HEK293 (cell line): ENCODE measurements around the gene NECAB2.

Source experiments
- CTCF ChIP-seq: fragments of 450-650 bp; formaldehyde crosslinking; IDR thresholded peaks from 2 replicates; pipeline ENCODE4 v1.5.1; 2016; ENCODE audit warnings: missing biosample characterization, missing genetic modification characterization
- REPIN1 ChIP-seq: fragments of 450-650 bp; formaldehyde crosslinking; IDR thresholded peaks from 2 replicates; pipeline ENCODE4 v1.5.1; 2017; ENCODE audit warnings: missing biosample characterization, missing genetic modification characterization, low read depth
- ZNF155 ChIP-seq: fragments of 450-650 bp; formaldehyde crosslinking; IDR thresholded peaks from 2 replicates; pipeline ENCODE4 v1.5.1; 2016; ENCODE audit warnings: missing biosample characterization, missing genetic modification characterization
- ZNF184 ChIP-seq: fragments of 450-650 bp; IDR thresholded peaks from 2 replicates; pipeline ENCODE4 v1.5.1; 2018; ENCODE audit warnings: missing biosample characterization, mild to moderate bottlenecking, missing genetic modification characterization
- ZNF211 ChIP-seq: fragments of 450-650 bp; formaldehyde crosslinking; IDR thresholded peaks from 2 replicates; pipeline ENCODE4 v1.5.1; 2016; ENCODE audit warnings: low read depth, missing biosample characterization, missing genetic modification characterization
- ZNF274 ChIP-seq, 2 experiments: fragments of 200-500 bp in 1 of 2; fragments of 450-650 bp in 1 of 2; sonication (Bioruptor generic) in 1 of 2; formaldehyde crosslinking in 1 of 2; IDR thresholded peaks; 2 replicates each; pipeline versions ENCODE4 v1.5.1 to v1.6.1; 2014 to 2016; ENCODE audit warnings: borderline replicate concordance in 1 of 2, inconsistent platforms in 1 of 2, low read length in 1 of 2, missing biosample characterization in 1 of 2, missing genetic modification characterization in 1 of 2
- ZNF544 ChIP-seq: fragments of 450-650 bp; formaldehyde crosslinking; IDR thresholded peaks from 2 replicates; pipeline ENCODE4 v1.5.0; 2017; ENCODE audit warnings: missing biosample characterization, missing genetic modification characterization
- ZNF549 ChIP-seq: fragments of 450-650 bp; IDR thresholded peaks from 2 replicates; pipeline ENCODE4 v1.5.1; 2018; ENCODE audit warnings: missing biosample characterization, missing genetic modification characterization, mild to moderate bottlenecking, inconsistent platforms, moderate library complexity
- ZNF580 ChIP-seq: fragments of 450-650 bp; formaldehyde crosslinking; IDR thresholded peaks from 2 replicates; pipeline ENCODE4 v1.5.1; 2016; ENCODE audit warnings: missing biosample characterization, missing genetic modification characterization
- ZNF585B ChIP-seq: fragments of 450-650 bp; formaldehyde crosslinking; IDR thresholded peaks from 2 replicates; pipeline ENCODE4 v1.5.1; 2016; ENCODE audit warnings: missing biosample characterization, missing genetic modification characterization
- ZNF777 ChIP-seq: fragments of 450-650 bp; formaldehyde crosslinking; IDR thresholded peaks from 2 replicates; pipeline ENCODE4 v1.5.1; 2017; ENCODE audit warnings: missing biosample characterization, missing genetic modification characterization, borderline replicate concordance
- TF ChIP-seq, protein P1 (sequence below): fragments of 450-650 bp; formaldehyde crosslinking; IDR thresholded peaks from 2 replicates; pipeline ENCODE4 v1.5.1; 2016; ENCODE audit warnings: missing biosample characterization, missing genetic modification characterization

- TF ChIP-seq, protein P1, sequence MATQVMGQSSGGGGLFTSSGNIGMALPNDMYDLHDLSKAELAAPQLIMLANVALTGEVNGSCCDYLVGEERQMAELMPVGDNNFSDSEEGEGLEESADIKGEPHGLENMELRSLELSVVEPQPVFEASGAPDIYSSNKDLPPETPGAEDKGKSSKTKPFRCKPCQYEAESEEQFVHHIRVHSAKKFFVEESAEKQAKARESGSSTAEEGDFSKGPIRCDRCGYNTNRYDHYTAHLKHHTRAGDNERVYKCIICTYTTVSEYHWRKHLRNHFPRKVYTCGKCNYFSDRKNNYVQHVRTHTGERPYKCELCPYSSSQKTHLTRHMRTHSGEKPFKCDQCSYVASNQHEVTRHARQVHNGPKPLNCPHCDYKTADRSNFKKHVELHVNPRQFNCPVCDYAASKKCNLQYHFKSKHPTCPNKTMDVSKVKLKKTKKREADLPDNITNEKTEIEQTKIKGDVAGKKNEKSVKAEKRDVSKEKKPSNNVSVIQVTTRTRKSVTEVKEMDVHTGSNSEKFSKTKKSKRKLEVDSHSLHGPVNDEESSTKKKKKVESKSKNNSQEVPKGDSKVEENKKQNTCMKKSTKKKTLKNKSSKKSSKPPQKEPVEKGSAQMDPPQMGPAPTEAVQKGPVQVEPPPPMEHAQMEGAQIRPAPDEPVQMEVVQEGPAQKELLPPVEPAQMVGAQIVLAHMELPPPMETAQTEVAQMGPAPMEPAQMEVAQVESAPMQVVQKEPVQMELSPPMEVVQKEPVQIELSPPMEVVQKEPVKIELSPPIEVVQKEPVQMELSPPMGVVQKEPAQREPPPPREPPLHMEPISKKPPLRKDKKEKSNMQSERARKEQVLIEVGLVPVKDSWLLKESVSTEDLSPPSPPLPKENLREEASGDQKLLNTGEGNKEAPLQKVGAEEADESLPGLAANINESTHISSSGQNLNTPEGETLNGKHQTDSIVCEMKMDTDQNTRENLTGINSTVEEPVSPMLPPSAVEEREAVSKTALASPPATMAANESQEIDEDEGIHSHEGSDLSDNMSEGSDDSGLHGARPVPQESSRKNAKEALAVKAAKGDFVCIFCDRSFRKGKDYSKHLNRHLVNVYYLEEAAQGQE (tag by site-specific recombination), result no peak
- TF ChIP-seq ZNF580 (tag by site-specific recombination) (no peak), ZNF549 (no peak), CTCF (no peak), ZNF274 (IDR thresholded peaks at IDR 0.05; ENCODE audit: low read length) (no peak), ZNF274 (tag by site-specific recombination; IDR thresholded peaks at IDR 0.05; ENCODE audit: borderline replicate concordance) (no peak), ZNF585B (tag by site-specific recombination) (no peak), ZNF211 (no peak), ZNF184 (tag by site-specific recombination) (no peak), ZNF777 (tag by site-specific recombination) (no peak), REPIN1 (no peak), ZNF155 (no peak), ZNF544 (tag by site-specific recombination) (no peak)
Measured at GRCh38 chr16:83937922-83938885, 29.8 kb upstream of the NECAB2 start.
